Glutamatergic neuron (in vitro differentiated cells): ENCODE data around the gene RPS28. TPM values are rescaled to one million over a fixed set of nuclear protein-coding genes. Genes with fewer than 3 reads are reported as not detected.

Experiments
- DNase-seq: peaks from one replicate; pipeline ENCODE4 v3.0.0; 2022
- H3K27ac Mint-ChIP-seq: one replicate; pipeline ENCODE4 v1.8.0; 2020; ENCODE audit warnings: mild to moderate bottlenecking, mixed read lengths, inconsistent platforms; ENCODE audit not compliant: unreplicated experiment
- H3K27me3 Mint-ChIP-seq: one replicate; pipeline ENCODE4 v1.8.0; 2020; ENCODE audit warnings: mild to moderate bottlenecking, moderate library complexity, mixed read lengths, inconsistent platforms; ENCODE audit not compliant: unreplicated experiment
- H3K36me3 Mint-ChIP-seq: one replicate; pipeline ENCODE4 v1.8.0; 2020; ENCODE audit warnings: mild to moderate bottlenecking, mixed read lengths, inconsistent platforms; ENCODE audit not compliant: unreplicated experiment
- H3K4me1 Mint-ChIP-seq: one replicate; pipeline ENCODE4 v1.8.0; 2020; ENCODE audit warnings: mild to moderate bottlenecking, low read depth, mixed read lengths, inconsistent platforms; ENCODE audit not compliant: unreplicated experiment
- H3K4me3 Mint-ChIP-seq: one replicate; pipeline ENCODE4 v1.8.0; 2020; ENCODE audit warnings: mild to moderate bottlenecking, mixed read lengths, inconsistent platforms; ENCODE audit not compliant: unreplicated experiment
- H3K9me3 Mint-ChIP-seq: one replicate; pipeline ENCODE4 v1.8.0; 2020; ENCODE audit warnings: mild to moderate bottlenecking, moderate library complexity, mixed read lengths, inconsistent platforms; ENCODE audit not compliant: unreplicated experiment
- CTCF ChIP-seq: fragments of 200-600 bp; sonication (generic); IDR thresholded peaks from one replicate; pipeline ENCODE4 v1.5.0; 2021; ENCODE audit not compliant: partially characterized antibody, unreplicated experiment
- total RNA-seq: library from RNA; stranded (reverse); fragmentation: NEBNext Ultra II Directional; extraction: Animal tissue kit (Norgen Biotek cat#: 25700); gene quantifications from one replicate; pipeline ENCODE4 v1.2.1, GENCODE V29; 2021; ENCODE audit not compliant: unreplicated experiment

Gene RPS28
- total RNA-seq, 1 donor from 2014 or later: 1,030 TPM

- no peak for TF ChIP-seq CTCF
- H3K36me3 Mint-ChIP-seq: no peaks in the 10 kb centered on the region
- peaks cover 7% of the 10 kb centered on the region for H3K27me3 Mint-ChIP-seq
- peak overlapping the region; percentile 33 for H3K27ac Mint-ChIP-seq
- peaks cover 3% of the 10 kb centered on the region for H3K9me3 Mint-ChIP-seq
- H3K4me1 Mint-ChIP-seq: peaks cover 4% of the 10 kb centered on the region
- H3K4me3 Mint-ChIP-seq: peak overlapping the region; percentile 67
- DNase-seq: peak; percentile 34
Observed at GRCh38 chr19:8335343-8336071, 14.2 kb downstream of the RPS28 start.

GRCh38 chr19:8336072-8336569 is 14.8 kb downstream of the RPS28 start:
- peaks cover 3% of the 10 kb centered on the region for H3K9me3 Mint-ChIP-seq

DNA sequence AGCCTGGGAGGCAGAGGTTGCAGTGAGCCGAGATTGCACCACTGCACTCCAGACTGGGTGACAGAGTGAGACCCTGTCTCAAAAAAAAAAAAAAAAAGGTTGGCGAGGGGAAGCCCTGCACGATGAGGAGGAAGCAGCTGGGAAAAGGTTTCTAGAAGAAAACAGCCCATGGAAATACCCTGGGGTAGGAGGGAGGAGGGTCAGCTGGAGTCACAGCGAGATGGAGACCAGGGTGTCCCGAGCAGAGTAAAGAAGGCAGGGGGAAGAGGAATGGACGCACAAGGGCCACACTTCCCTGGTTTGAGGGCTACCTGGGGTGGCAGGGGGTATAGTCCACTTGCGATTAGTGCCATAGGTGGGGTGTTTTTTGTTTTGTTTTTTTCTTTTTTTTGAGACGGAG is 15.4 kb downstream of the RPS28 start:
- H3K27me3 Mint-ChIP-seq: peaks cover 8% of the 10 kb centered on the region
- DNase-seq: no peak
- peaks cover 3% of the 10 kb centered on the region for H3K9me3 Mint-ChIP-seq
- no peaks in the 10 kb centered on the region for H3K36me3 Mint-ChIP-seq
- no peak overlapping the region for H3K27ac Mint-ChIP-seq
- peaks cover 6% of the 10 kb centered on the region for H3K4me1 Mint-ChIP-seq
- no peak for TF ChIP-seq CTCF
- H3K4me3 Mint-ChIP-seq: no peak overlapping the region

More at GRCh38 chr19:8336072-8336569, 14.8 kb downstream of the RPS28 start:
- DNase-seq: no peak
- Mint-ChIP-seq H3K27ac (peak overlapping the region; percentile 33), H3K36me3 (no peaks in the 10 kb centered on the region), H3K4me1 (peaks cover 6% of the 10 kb centered on the region), H3K4me3 (peak overlapping the region; percentile 67), H3K27me3 (peaks cover 8% of the 10 kb centered on the region)
- no peak for TF ChIP-seq CTCF

DNA sequence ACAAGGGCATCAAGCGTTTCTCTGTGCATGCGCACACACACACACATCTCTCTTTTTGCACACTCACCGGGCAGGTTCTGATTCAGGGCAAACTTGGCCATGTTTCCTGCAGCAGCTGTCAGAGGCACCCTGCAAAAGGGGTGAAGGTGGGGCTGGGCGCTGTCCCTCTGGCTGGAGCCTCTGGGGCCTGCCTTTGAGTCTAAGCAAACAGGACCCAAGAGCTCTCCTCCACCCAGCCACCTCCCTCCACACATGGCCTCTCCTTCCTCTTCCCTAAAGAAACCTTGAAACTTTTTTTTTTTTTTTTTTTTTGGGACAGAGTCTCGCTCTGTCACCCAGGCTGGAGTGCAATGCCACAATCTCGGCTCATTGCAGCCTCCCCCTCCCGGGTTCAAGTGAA is 16.4 kb downstream of the RPS28 start:
- Mint-ChIP-seq H3K27me3 (peaks cover 8% of the 10 kb centered on the region), H3K4me3 (no peak overlapping the region), H3K4me1 (peaks cover 6% of the 10 kb centered on the region), H3K27ac (no peak overlapping the region), H3K36me3 (no peaks in the 10 kb centered on the region), H3K9me3 (peaks cover 3% of the 10 kb centered on the region)
- no peak for DNase-seq
- TF ChIP-seq CTCF: no peak

DNA sequence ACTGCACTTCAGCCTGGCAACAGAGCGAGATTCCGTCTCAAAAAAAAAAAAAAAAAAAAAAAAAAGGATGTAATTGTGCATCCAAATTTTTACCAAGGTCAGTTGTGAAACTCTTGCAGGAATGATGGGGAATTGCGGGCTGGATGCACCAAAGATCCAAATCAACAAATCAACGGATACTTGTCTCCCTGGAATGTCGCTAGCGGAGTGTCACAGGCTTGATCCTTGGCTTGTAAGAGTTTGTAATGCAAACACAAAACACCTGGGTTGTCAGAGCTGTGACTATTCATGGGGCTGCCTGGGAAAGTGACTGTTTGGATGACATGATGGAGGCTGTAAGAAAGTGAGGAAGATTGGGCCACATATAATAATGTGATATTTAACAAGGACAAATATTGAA is 17.5 kb downstream of the RPS28 start:
- DNase-seq: no peak
- H3K27ac Mint-ChIP-seq: no peak overlapping the region
- no peak for TF ChIP-seq CTCF
- peaks cover 6% of the 10 kb centered on the region for H3K4me1 Mint-ChIP-seq
- peaks cover 7% of the 10 kb centered on the region for H3K27me3 Mint-ChIP-seq
- peaks cover 3% of the 10 kb centered on the region for H3K9me3 Mint-ChIP-seq
- H3K36me3 Mint-ChIP-seq: no peaks in the 10 kb centered on the region
- H3K4me3 Mint-ChIP-seq: no peak overlapping the region
